CMK (cell line): Measurements from ENCODE around the gene UNC79.

Experiments
- DNase-seq: peaks from one replicate; pipeline ENCODE4 v3.0.0-alpha.2; 2010; ENCODE audit warnings: low read depth

UNC79 gene

GRCh38 chr14:93751946-93752655 is 321.4 kb downstream of the UNC79 start:
- no peak for DNase-seq

GRCh38 chr14:93752980-93753561 is 322.3 kb downstream of the UNC79 start:
- no peak for DNase-seq

GRCh38 chr14:93753647-93754046 is 322.9 kb downstream of the UNC79 start:
- DNase-seq: no peak

GRCh38 chr14:93757206-93757605 is 326.5 kb downstream of the UNC79 start:
- DNase-seq: no peak
